GM12865 (cell line): Measurements from ENCODE around the gene WDR70.

Source experiments
- DNase-seq: peaks from one replicate; pipeline ENCODE4 v3.0.0; 2010; ENCODE audit warnings: low read depth
- H3K4me3 ChIP-seq: 2 replicates; pipeline ENCODE4 v1.5.1; 2011; ENCODE audit warnings: mild to moderate bottlenecking, low read depth, low read length, control low read depth
- TF ChIP-seq, protein P1 (sequence below): IDR thresholded peaks from 2 replicates; pipeline ENCODE4 v1.5.1; 2011; ENCODE audit warnings: low read length, control low read depth, low read depth, inconsistent platforms; ENCODE audit not compliant: insufficient read depth; ENCODE audit errors: missing control alignments

The WDR70 gene

DNA sequence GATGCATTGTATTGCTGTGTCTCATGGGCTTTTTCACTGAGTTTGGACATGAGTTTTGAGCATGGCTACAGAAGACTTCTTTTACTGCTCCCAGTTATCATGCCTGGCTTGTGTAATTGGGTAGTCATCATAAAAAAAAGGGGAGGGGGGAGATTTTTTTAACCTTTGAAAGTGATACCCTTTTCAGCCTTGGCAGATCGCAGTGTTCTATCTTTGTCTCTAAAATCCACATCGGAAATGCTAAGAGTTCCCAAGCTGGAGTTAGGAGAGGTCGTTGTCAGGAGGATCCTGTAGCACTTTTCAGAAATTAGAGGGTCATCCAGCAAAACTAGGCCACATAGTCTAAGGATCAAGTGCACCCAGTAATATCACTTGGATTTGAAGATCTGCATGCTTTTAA is 188.4 kb downstream of the WDR70 start:
- DNase-seq, result no peak

DNA sequence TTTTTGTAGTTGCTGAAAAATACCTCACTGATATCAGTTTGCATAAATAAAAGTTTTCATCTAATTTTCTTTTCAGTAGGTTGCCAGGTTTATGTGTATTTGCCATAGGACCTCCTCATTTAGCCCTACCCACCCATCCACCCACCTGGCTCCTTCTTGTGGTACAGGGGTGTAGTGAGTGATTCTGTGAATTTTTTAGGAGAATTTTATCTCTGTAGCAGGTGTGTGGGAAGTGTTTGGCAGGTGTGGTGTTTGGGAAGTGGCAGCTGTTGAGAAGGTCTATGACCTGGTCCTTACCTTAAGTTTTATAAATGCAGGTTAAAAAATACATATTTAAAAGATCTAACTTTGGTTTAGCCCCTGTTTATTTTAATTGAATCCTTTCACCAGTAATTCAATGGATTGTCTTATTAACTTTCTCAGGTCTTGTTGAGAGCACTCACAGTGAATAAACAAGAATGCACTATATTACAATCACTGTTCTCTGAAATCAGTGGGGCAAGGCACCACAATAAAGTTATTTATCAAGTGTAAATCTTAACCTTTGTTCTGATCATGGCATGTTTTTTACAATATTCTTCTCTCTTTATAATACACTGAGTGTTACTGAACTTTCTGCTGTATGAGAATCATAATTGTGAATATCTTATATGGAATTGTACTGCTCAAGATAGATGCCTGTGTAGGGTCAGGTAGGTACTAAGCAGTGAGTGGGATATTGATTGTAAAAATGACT is 189.1 kb downstream of the WDR70 start:
- DNase-seq, result no peak
- TF ChIP-seq, protein P1, sequence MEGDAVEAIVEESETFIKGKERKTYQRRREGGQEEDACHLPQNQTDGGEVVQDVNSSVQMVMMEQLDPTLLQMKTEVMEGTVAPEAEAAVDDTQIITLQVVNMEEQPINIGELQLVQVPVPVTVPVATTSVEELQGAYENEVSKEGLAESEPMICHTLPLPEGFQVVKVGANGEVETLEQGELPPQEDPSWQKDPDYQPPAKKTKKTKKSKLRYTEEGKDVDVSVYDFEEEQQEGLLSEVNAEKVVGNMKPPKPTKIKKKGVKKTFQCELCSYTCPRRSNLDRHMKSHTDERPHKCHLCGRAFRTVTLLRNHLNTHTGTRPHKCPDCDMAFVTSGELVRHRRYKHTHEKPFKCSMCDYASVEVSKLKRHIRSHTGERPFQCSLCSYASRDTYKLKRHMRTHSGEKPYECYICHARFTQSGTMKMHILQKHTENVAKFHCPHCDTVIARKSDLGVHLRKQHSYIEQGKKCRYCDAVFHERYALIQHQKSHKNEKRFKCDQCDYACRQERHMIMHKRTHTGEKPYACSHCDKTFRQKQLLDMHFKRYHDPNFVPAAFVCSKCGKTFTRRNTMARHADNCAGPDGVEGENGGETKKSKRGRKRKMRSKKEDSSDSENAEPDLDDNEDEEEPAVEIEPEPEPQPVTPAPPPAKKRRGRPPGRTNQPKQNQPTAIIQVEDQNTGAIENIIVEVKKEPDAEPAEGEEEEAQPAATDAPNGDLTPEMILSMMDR, result no peak
- no peak overlapping the region for H3K4me3 ChIP-seq

More for the DNA sequence above, 188.4 kb downstream of the WDR70 start:
- TF ChIP-seq, protein P1, result no peak
- H3K4me3 ChIP-seq, result no peak overlapping the region

DNA sequence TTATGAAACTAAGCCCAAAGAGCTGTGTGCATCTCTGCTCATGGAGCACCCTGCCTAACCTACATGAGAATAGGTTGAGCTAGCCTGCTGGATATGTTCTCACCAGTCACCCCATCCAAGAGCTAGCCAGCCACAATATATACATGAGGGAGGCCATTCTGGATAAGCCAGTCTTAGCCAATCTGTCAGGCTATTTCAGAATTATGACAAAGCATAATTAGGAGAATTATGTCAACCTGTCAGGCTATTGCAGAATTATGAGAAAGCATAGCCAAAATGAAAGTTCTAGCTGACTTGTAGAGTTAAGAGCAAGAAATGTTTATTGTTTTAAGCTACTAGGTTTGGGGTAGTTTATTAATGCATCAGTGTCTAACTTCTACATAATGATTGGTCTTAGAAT is 189.8 kb downstream of the WDR70 start:
- no peak overlapping the region for H3K4me3 ChIP-seq
- TF ChIP-seq, protein P1, result no peak
- DNase-seq, result no peak

DNA sequence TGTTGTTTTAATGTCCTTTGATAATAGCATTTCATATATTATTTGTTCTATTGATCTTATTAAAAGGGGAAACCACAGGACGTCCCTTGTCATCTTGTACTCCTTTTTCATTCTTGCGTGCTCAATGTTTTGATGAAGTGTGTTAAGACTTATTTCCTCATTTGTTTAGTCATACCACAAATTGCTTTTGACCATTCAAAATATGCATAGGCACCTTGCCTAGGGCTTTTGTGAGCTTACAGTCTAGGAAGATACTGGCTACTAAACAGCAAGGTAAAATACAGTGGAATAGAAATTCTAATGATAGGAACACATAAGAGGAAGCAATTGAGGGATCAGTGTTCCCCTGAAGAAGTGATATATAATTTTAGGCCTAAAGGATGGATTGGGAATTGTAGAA is 190.3 kb downstream of the WDR70 start:
- TF ChIP-seq, protein P1, result no peak
- H3K4me3 ChIP-seq, result no peak overlapping the region
- DNase-seq, result no peak

DNA sequence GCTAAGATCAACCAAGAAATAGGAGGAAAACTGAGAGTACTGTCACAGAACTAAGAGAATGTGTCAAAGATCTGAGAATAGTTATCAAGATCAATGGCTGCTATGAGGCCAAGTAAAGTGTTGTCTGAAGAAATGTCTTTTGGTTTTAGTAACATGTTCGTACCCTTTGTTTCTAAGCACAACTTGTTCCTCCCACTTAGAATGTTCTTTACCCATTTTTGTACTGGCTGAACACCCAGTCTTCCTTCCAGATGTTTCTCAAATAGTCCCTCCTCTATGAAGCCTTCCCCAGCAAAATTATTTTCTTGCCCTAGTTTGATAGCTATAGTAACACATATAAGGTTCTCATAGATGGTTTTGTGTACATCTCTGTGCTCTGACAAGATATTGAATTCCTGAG is 191.5 kb downstream of the WDR70 start:
- TF ChIP-seq, protein P1, result no peak
- H3K4me3 ChIP-seq, result no peak overlapping the region
- no peak for DNase-seq

DNA sequence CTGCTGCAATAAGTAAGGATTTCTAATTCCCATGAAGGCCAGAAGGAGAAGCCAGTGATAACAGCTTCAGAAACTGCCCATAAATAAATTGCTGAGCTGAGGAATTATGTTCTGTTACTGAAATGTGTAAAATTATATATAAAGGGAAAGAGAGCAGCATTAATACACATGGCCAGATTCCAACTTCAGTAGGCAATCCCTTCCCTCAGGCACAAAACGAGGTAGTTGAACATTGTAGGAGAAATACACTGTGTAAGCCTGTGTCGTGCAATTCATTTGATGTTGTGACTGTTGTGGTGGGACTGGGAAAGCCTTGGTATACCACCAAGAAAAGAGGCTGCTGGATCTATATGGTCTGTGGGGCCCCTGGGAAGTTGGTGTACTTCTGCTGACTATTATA is 192.9 kb downstream of the WDR70 start:
- TF ChIP-seq, protein P1, result no peak
- no peak overlapping the region for H3K4me3 ChIP-seq
- no peak for DNase-seq
